IMR-90 (cell line): ENCODE results near the gene GSTK1. TPM values are rescaled to one million over a fixed set of nuclear protein-coding genes. Genes with fewer than 3 reads are reported as not detected.

Experiments used
- ATAC-seq: fragments of 200-7000 bp; cut with Tn5 transposase; 2 replicates; pipeline ENCODE4 v1.9.1; 2020; ENCODE audit warnings: low read depth, mild to moderate bottlenecking, moderate library complexity
- BruUV-seq: library from RNA; stranded (reverse); fragments of 400-500 nt; replicated peaks from 2 replicates; lab custom pipeline; 2021; lab: Mats Ljungman, UMichigan
- CTCF ChIA-PET: fragments of 300-600 bp; formaldehyde crosslinking; extraction: SDS; loops from one replicate; lab custom pipeline; 2021; ENCODE audit warnings: antibody characterized with exemption; lab: Yijun Ruan, JAX
- POLR2A ChIA-PET: fragments of 300-600 bp; sonication (Branson Sonifier 250); formaldehyde crosslinking; loops from one replicate; lab custom pipeline; 2022; ENCODE audit warnings: antibody characterized with exemption; ENCODE audit not compliant: unreplicated experiment; lab: Charles Lee
- DNase-seq: peaks from one replicate; pipeline ENCODE4 v3.0.0; 2013
- H2AFZ ChIP-seq: replicated peaks from 2 replicates; pipeline ENCODE3; 2013; ENCODE audit warnings: low read length, mild to moderate bottlenecking; ENCODE audit not compliant: poor library complexity
- H2AK5ac ChIP-seq: 2 replicates; pipeline ENCODE4 v1.6.1; 2013; ENCODE audit warnings: low read depth, low read length, inconsistent platforms
- H2AK9ac ChIP-seq: replicated peaks from 2 replicates; pipeline ENCODE3; 2013; ENCODE audit warnings: mild to moderate bottlenecking, low read depth, low read length, moderate library complexity; ENCODE audit not compliant: poor library complexity
- H2BK120ac ChIP-seq: 2 replicates; pipeline ENCODE4 v1.6.1; 2013; ENCODE audit warnings: low read depth, low read length, inconsistent platforms
- H2BK15ac ChIP-seq: 3 replicates; pipeline ENCODE4 v1.6.1; 2013; ENCODE audit warnings: low read depth, low read length, inconsistent platforms
- H2BK20ac ChIP-seq: 2 replicates; pipeline ENCODE4 v1.6.1; 2013; ENCODE audit warnings: low read depth, mild to moderate bottlenecking, inconsistent platforms, low read length, moderate library complexity
- H2BK5ac ChIP-seq: 2 replicates; pipeline ENCODE4 v1.6.1; 2013; ENCODE audit warnings: mild to moderate bottlenecking, low read depth, low read length, inconsistent platforms; ENCODE audit not compliant: poor library complexity, severe bottlenecking
- H3K14ac ChIP-seq: replicated peaks from 2 replicates; pipeline ENCODE4 v1.6.1; 2013; ENCODE audit warnings: low read depth, low read length, inconsistent platforms
- H3K18ac ChIP-seq: 2 replicates; pipeline ENCODE4 v1.6.1; 2013; ENCODE audit warnings: low read depth, low read length, control low read depth
- H3K23ac ChIP-seq: 2 replicates; pipeline ENCODE4 v1.6.1; 2013; ENCODE audit warnings: low read depth, low read length, inconsistent platforms
- H3K27ac ChIP-seq: 2 replicates; pipeline ENCODE4 v1.5.1; 2013; ENCODE audit warnings: mild to moderate bottlenecking, control low read depth, low read length; ENCODE audit not compliant: insufficient read depth
- H3K27me3 ChIP-seq: 2 replicates; pipeline ENCODE4 v1.6.1; 2013; ENCODE audit warnings: low read length; ENCODE audit not compliant: control insufficient read depth, insufficient read depth
- H3K36me3 ChIP-seq: 2 replicates; pipeline ENCODE4 v1.6.1; 2013; ENCODE audit warnings: low read length, mixed read lengths; ENCODE audit not compliant: control insufficient read depth, insufficient read depth
- H3K4ac ChIP-seq: 2 replicates; pipeline ENCODE4 v1.6.1; 2013; ENCODE audit warnings: low read depth, low read length, inconsistent platforms
- H3K4me1 ChIP-seq: 2 replicates; pipeline ENCODE4 v1.6.1; 2013; ENCODE audit warnings: low read length, mixed read lengths; ENCODE audit not compliant: control insufficient read depth, insufficient read depth
- H3K4me2 ChIP-seq: 2 replicates; pipeline ENCODE4 v1.6.1; 2013; ENCODE audit warnings: low read depth, mild to moderate bottlenecking, control low read depth, low read length, moderate library complexity
- H3K4me3 ChIP-seq: 2 replicates; pipeline ENCODE4 v1.5.1; 2013; ENCODE audit warnings: low read depth, mild to moderate bottlenecking, control low read depth, low read length, moderate library complexity; ENCODE audit not compliant: insufficient read depth
- H3K56ac ChIP-seq: 2 replicates; pipeline ENCODE4 v1.6.1; 2013; ENCODE audit warnings: low read length, inconsistent platforms; ENCODE audit not compliant: insufficient read depth; ENCODE audit errors: extremely low read depth
- H3K79me1 ChIP-seq, 2 experiments: 2 replicates each; pipeline ENCODE4 v1.6.1; 2013; ENCODE audit warnings: low read length in 2 of 2, inconsistent platforms in 1 of 2, low read depth in 1 of 2
- H3K9ac ChIP-seq: 2 replicates; pipeline ENCODE4 v1.6.1; 2013; ENCODE audit warnings: low read depth, low read length, control low read depth
- H3K9me1 ChIP-seq: 2 replicates; pipeline ENCODE4 v1.6.1; 2013; ENCODE audit warnings: low read length, inconsistent platforms; ENCODE audit not compliant: insufficient read depth
- H3K9me3 ChIP-seq: 2 replicates; pipeline ENCODE4 v1.6.1; 2013; ENCODE audit warnings: low read length; ENCODE audit not compliant: control insufficient read depth, insufficient read depth
- H4K20me1 ChIP-seq: 2 replicates; pipeline ENCODE4 v1.6.1; 2013; ENCODE audit warnings: low read length, inconsistent platforms; ENCODE audit not compliant: insufficient read depth
- H4K5ac ChIP-seq: 2 replicates; pipeline ENCODE4 v1.6.1; 2013; ENCODE audit warnings: mild to moderate bottlenecking, low read depth, low read length, control low read depth
- H4K8ac ChIP-seq, 2 experiments: 2 replicates each; pipeline ENCODE4 v1.6.1; 2013; ENCODE audit warnings: low read depth in 2 of 2, low read length in 2 of 2, control low read depth in 1 of 2, inconsistent platforms in 1 of 2
- H4K91ac ChIP-seq: 2 replicates; pipeline ENCODE4 v1.6.1; 2013; ENCODE audit warnings: low read depth, low read length, inconsistent platforms; ENCODE audit not compliant: insufficient read depth
- BHLHE40 ChIP-seq: fragments of 150-350 bp; IDR thresholded peaks from 2 replicates; pipeline ENCODE4 v1.6.1; 2016; ENCODE audit warnings: mild to moderate bottlenecking, low read depth, low read length
- CEBPB ChIP-seq: IDR thresholded peaks from 2 replicates; pipeline ENCODE4 v1.6.1; 2012; ENCODE audit warnings: low read depth, low read length, improper control_type of control experiment
- CHD1 ChIP-seq: IDR thresholded peaks from 2 replicates; pipeline ENCODE4 v1.6.1; 2012; ENCODE audit warnings: low read depth, low read length, improper control_type of control experiment
- CTCF ChIP-seq: conservative IDR thresholded peaks from 2 replicates; pipeline ENCODE4 v1.5.1; 2012; ENCODE audit warnings: mild to moderate bottlenecking, low read depth, low read length, improper control_type of control experiment
- ELK1 ChIP-seq: fragments of 150-350 bp; IDR thresholded peaks from 2 replicates; pipeline ENCODE4 v1.6.1; 2016; ENCODE audit warnings: low read depth, mild to moderate bottlenecking, low read length, moderate library complexity, borderline replicate concordance
- FOS ChIP-seq: fragments of 150-350 bp; IDR thresholded peaks from 2 replicates; pipeline ENCODE4 v1.6.1; 2016; ENCODE audit warnings: low read depth, low read length
- MAFK ChIP-seq: IDR thresholded peaks from 2 replicates; pipeline ENCODE4 v1.6.1; 2012; ENCODE audit warnings: low read depth, low read length, improper control_type of control experiment
- MAZ ChIP-seq: IDR thresholded peaks from 2 replicates; pipeline ENCODE4 v1.6.1; 2012; ENCODE audit warnings: low read depth, mild to moderate bottlenecking, low read length, improper control_type of control experiment, moderate library complexity, borderline replicate concordance
- MXI1 ChIP-seq: IDR thresholded peaks from 2 replicates; pipeline ENCODE4 v1.6.1; 2012; ENCODE audit warnings: low read depth, mild to moderate bottlenecking, low read length, moderate library complexity, borderline replicate concordance
- NFE2L2 ChIP-seq: fragments of 150-350 bp; IDR thresholded peaks from 2 replicates; pipeline ENCODE4 v1.6.1; 2016; ENCODE audit warnings: low read depth, mild to moderate bottlenecking, low read length
- POLR2A ChIP-seq: IDR thresholded peaks from 2 replicates; pipeline ENCODE4 v1.6.1; 2012; ENCODE audit warnings: mild to moderate bottlenecking, low read depth, low read length
- RAD21 ChIP-seq: IDR thresholded peaks from 2 replicates; pipeline ENCODE4 v1.6.1; 2012; ENCODE audit warnings: low read length, improper control_type of control experiment
- RCOR1 ChIP-seq: IDR thresholded peaks from 2 replicates; pipeline ENCODE4 v1.6.1; 2012; ENCODE audit warnings: mild to moderate bottlenecking, low read length, improper control_type of control experiment; ENCODE audit not compliant: insufficient replicate concordance
- RFX5 ChIP-seq: IDR thresholded peaks from 2 replicates; pipeline ENCODE4 v1.8.0; 2012; ENCODE audit warnings: low read depth, mild to moderate bottlenecking, low read length, moderate library complexity
- SMC3 ChIP-seq: fragments of 150-350 bp; IDR thresholded peaks from 2 replicates; pipeline ENCODE4 v1.6.1; 2016; ENCODE audit warnings: low read depth, mild to moderate bottlenecking, antibody characterized with exemption, low read length, moderate library complexity
- USF2 ChIP-seq: fragments of 150-350 bp; IDR thresholded peaks from 2 replicates; pipeline ENCODE4 v1.6.1; 2017; ENCODE audit warnings: mild to moderate bottlenecking, antibody characterized with exemption, low read length, low read depth
- WGBS, 2 experiments: methylation state at CpG; one replicate each; pipeline versions ENCODE4 v1.1.5 to v1.1.7; 2013; ENCODE audit warnings: missing lambda C conversion rate in 2 of 2; ENCODE audit not compliant: insufficient read length in 1 of 2; ENCODE audit errors: extremely low coverage in 2 of 2; 5-methylcytosine and 5-hydroxymethylcytosine counted together
- dilution Hi-C: fragments of 300-500 bp; cut with HindIII; formaldehyde crosslinking; loops from one replicate; pipeline ENCODE4 v1.14.3; 2018; ENCODE audit warnings: low sequenced_read_pairs; ENCODE audit not compliant: unreplicated experiment
- in situ Hi-C: fragments of 300-500 bp; cut with MboI; formaldehyde crosslinking; loops from 3 replicates; pipeline ENCODE4 v1.14.3; 2019; ENCODE audit warnings: low sequenced_read_pairs, inconsistent platforms, mixed read lengths
- intact Hi-C: fragments of 100-400 bp; cut with micrococcal nuclease; formaldehyde crosslinking; loops from 2 replicates; pipeline ENCODE4 v1.10.0; 2022
- polyA plus RNA-seq, 3 experiments: library from polyadenylated mRNA; depleted of rRNA; stranded (reverse); fragments of >200 nt; gene quantifications; 2 replicates each; pipeline ENCODE4 v1.2.3, GENCODE V29; 2012; ENCODE audit warnings: low replicate concordance in 1 of 3
- total RNA-seq: library from RNA; depleted of rRNA; stranded (reverse); fragments of >200 nt; gene quantifications from 2 replicates; pipeline ENCODE4 v1.2.3, GENCODE V29; 2012

The GSTK1 gene
- total and polyA plus RNA-seq, 2 of the 4 experiments (the other 2 are of a cell fraction) = 64.9 to 111 TPM

- CTCF ChIA-PET = no interaction called here
- in situ Hi-C loops = no loop called here
Measured at GRCh38 chr7:143250822-143251221, 12.4 kb upstream of the GSTK1 start.

More at GRCh38 chr7:143250822-143251221, 12.4 kb upstream of the GSTK1 start:
- Histone ChIP-seq H3K4me3 (no peak overlapping the region), H3K9me1 (no peaks in the 10 kb centered on the region), H2AK9ac (no peak overlapping the region), H3K79me1 (no peaks in the 10 kb centered on the region), H3K23ac (no peak overlapping the region), H2BK5ac (no peak overlapping the region), H4K20me1 (no peaks in the 10 kb centered on the region), H4K5ac (no peak overlapping the region), H3K9ac (no peak overlapping the region), H2BK15ac (no peak overlapping the region), H4K8ac (no peak overlapping the region), H3K27me3 (peaks cover 7% of the 10 kb centered on the region), H3K18ac (no peak overlapping the region), H4K91ac (no peak overlapping the region), H3K9me3 (no peaks in the 10 kb centered on the region), H3K4me2 (no peak overlapping the region), H3K56ac (no peak overlapping the region), H2AK5ac (no peak overlapping the region), H2BK20ac (no peak overlapping the region), H3K36me3 (no peaks in the 10 kb centered on the region), H3K4me1 (no peaks in the 10 kb centered on the region), H2BK120ac (no peak overlapping the region), H3K14ac (no peak overlapping the region), H2AFZ (no peak overlapping the region), H3K27ac (no peak overlapping the region), H3K4ac (no peak overlapping the region)
- ATAC-seq (no peak), DNase-seq (no peak)
- POLR2A ChIA-PET = no interaction called here
- no TSS peak for BruUV-seq
- dilution Hi-C loops (no loop called here), intact Hi-C loops (no loop called here)
- TF ChIP-seq MAFK (no peak), MXI1 (no peak), CEBPB (no peak), POLR2A (no peak), MAZ (no peak), RCOR1 (no peak), FOS (no peak), CHD1 (no peak), NFE2L2 (no peak), USF2 (no peak), BHLHE40 (no peak), RFX5 (no peak), CTCF (no peak), SMC3 (no peak), ELK1 (no peak), RAD21 (no peak)
- no CpG with 5 or more reads among the region's 1 CpG for WGBS, 2 experiments
